Right lobe of liver (tissue), 4 donors: Measurements from ENCODE around the gene CREBZF.

Experiments
- POLR2A ChIP-seq: fragments of 450-650 bp; IDR thresholded peaks from one replicate; pipeline ENCODE4 v1.6.1; 2017; ENCODE audit warnings: antibody characterized with exemption, mild to moderate bottlenecking
- TF ChIP-seq, protein P1 (sequence below), 4 donors: fragments of 200-600 bp in 3 of 4; fragments of 450-650 bp in 1 of 4; IDR thresholded peaks; one replicate each; pipeline versions ENCODE4 v1.5.1 to v1.8.0; 2016 to 2022; ENCODE audit warnings: antibody characterized with exemption in 4 of 4, mild to moderate bottlenecking in 2 of 4
- donor health status: DM: no; HTN: no; CAD: no.
- donor health status: DM: no; HTN: no; CAD: no.
- donor health status: DM: no; HTN: yes; CAD: no.

DNA sequence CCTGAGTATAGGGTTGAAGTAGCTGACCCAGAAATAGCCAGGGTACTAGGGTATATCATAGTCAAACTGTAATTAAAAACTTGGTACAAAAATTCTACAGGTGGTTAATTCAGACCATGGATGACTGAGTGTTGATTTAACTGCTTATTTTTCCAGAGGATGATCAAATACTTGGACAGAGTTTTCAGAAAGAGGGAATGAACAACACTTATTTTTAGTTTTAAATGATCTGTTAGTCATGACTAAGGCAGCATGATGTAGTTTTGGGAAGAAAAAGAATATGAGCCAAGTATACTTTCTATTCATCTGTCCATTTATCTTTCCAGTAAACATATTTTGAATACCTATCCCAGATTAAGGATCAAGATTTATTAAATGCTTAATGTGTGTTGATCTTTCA lies 40.9 kb upstream of the CREBZF start:
- TF ChIP-seq, protein P1, sequence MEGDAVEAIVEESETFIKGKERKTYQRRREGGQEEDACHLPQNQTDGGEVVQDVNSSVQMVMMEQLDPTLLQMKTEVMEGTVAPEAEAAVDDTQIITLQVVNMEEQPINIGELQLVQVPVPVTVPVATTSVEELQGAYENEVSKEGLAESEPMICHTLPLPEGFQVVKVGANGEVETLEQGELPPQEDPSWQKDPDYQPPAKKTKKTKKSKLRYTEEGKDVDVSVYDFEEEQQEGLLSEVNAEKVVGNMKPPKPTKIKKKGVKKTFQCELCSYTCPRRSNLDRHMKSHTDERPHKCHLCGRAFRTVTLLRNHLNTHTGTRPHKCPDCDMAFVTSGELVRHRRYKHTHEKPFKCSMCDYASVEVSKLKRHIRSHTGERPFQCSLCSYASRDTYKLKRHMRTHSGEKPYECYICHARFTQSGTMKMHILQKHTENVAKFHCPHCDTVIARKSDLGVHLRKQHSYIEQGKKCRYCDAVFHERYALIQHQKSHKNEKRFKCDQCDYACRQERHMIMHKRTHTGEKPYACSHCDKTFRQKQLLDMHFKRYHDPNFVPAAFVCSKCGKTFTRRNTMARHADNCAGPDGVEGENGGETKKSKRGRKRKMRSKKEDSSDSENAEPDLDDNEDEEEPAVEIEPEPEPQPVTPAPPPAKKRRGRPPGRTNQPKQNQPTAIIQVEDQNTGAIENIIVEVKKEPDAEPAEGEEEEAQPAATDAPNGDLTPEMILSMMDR (IDR thresholded peaks at IDR 0.05): no peak
- no peak for TF ChIP-seq POLR2A
